Measurements from ENCODE around the gene PRND.
"Not testable (repeated sequence)": the region's sequence is repeated elsewhere in the genome, so short reads cannot be mapped to it uniquely, and the experiment has no call there.

Gene PRND

GRCh38 chr20:4721719-4722118 lies at the start of gene PRND:
TSS of gene PRND (plus strand) at chr20:4721909. CDS start at chr20:4724552, 2,643 bp downstream.
- no peak for DNase-seq

GRCh38 chr20:4672948-4673347 lies 48.8 kb upstream of the PRND start:
- DNase-seq, result no peak

DNA sequence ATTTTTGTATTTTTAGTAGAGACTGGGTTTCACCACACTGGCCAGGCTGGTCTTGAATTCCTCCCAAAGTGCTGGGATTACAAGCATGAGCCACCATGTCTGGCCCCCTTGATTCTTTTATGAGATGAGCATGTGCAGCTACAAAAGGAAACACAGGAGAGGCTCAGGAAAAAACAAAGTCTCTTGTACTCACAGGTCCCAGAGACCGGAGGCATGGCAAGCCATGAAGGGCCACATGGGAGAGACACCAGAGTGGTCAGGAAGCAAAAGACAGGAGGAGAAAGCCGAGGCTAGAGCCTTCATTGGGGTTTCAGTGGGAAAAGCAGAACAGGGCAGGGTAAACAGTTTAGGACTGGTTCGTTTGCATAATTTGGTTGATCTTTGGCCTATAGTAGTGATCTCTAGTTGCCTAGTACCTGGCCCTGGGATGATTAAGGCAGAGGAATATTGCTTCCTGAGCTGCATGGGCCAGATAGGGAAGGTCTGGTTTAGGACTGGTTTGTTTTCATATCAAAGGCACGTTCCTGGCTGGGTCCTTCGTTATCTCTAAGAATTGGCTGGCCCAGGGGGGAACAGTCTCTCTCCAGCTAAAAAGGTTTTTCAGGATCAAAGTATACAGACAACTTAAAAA lies 48.2 kb upstream of the PRND start:
- DNase-seq, result no peak

- no peak for DNase-seq
Measured at GRCh38 chr20:4674672-4675071, 47.0 kb upstream of the PRND start.

GRCh38 chr20:4677846-4678245 lies 43.9 kb upstream of the PRND start:
- DNase-seq, result no peak

- no peak for DNase-seq
Measured at GRCh38 chr20:4681401-4681800, 40.3 kb upstream of the PRND start.

DNA sequence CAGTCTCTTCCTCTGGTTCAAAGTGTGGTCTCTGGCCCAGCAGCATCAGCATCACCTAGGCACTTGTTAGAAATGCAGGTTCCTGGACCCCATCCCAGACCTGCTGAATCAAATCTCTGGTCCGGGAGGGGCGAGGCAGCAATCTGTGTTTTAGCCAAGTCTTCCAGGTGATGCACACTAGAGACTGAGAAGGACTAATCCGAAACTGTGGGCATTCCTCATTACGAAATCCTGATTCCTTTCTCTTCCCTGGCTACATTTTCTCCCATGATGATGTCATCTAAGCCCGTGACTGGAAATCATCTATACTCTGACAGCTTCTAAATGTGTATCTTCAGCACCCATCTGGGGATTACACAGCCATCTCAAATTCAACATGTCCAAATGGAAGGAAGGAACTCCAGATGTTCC lies 39.7 kb upstream of the PRND start:
- no peak for DNase-seq

DNA sequence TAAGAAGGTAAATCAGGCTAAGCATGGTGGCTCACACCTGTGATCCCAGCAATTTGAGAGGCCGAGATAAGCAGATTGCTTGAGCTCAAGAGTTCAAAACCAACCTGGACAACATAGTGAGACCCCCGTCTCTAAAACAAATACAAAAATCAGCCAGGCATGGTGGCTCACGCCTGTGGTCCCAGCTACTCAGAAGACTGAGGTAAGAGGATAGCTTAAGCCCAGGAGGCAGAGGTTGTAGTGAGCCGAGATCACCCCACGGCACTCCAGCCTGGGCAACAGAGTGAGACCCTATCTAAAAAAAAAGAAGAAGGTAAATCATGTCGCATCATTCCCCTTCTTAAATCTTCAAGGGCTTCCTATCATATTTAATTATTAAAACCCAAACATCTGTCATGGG lies 39.0 kb upstream of the PRND start:
- no peak for DNase-seq

DNA sequence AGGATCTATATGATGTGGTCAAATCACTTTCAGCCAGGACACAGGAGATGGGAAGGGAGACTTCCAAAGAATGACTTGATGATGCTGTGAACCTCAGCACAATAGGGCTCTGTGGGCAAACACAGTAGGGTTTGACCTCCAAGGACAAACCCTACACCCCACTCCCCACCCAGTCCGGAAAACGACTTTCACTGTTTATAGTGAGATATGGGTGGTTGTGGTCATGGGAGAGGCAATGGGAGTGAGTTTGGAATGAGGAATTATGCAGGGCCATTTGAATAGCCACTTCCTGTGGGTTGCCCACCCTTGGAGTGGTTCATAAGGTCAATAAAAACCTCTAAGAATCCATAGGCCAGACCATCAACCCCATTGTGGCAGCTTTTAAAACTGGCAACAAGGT lies 38.4 kb upstream of the PRND start:
- no peak for DNase-seq

- DNase-seq, result no peak
Measured at GRCh38 chr20:4684837-4685413, 36.8 kb upstream of the PRND start.

DNA sequence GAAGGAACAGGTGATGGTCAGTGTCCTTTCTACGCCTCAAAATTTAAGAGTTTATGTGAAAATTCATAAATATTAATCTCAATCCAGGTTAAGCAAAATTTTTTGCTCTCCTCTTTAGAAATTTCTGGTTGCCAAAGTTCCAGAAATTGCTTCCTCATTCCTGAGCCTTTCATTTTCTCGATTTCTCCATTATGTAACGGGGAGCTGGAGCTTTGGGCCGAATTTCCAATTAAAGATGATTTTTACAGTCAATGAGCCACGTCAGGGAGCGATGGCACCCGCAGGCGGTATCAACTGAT lies 35.8 kb upstream of the PRND start:
- DNase-seq, result no peak

- no peak for DNase-seq
Measured at GRCh38 chr20:4688305-4688704, 33.4 kb upstream of the PRND start.

- DNase-seq, result no peak
Measured at GRCh38 chr20:4689220-4689619, 32.5 kb upstream of the PRND start.

DNA sequence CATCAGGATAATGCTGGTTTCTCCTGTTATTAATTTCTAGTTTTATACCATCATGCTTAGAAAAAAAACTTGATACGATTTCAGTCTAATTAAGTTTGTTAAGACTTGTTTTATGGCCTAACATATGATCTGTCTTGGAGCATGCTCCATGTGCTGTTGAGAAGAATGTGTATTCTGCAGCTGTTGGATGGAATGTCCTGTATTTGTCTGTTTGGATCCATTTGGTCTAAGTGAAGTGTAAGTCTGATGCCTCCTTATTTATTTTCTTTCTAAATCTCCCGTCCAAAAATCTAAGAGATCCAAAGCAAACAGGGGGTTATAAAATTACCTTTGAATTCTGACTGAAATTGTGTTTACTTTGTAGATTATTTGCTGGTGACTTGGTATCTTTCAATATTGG lies 30.0 kb upstream of the PRND start:
- no peak for DNase-seq

- DNase-seq, result no peak
Measured at GRCh38 chr20:4694076-4694475, 27.6 kb upstream of the PRND start.

- DNase-seq, result no peak
Measured at GRCh38 chr20:4697189-4697830, 24.4 kb upstream of the PRND start.

GRCh38 chr20:4697831-4698221 lies 23.9 kb upstream of the PRND start:
- no peak for DNase-seq

- no peak for DNase-seq
Measured at GRCh38 chr20:4699216-4699615, 22.5 kb upstream of the PRND start.

GRCh38 chr20:4699957-4700356 lies 21.8 kb upstream of the PRND start:
- DNase-seq, result no peak

GRCh38 chr20:4702562-4703280 lies 19.0 kb upstream of the PRND start:
- DNase-seq, result no peak

DNA sequence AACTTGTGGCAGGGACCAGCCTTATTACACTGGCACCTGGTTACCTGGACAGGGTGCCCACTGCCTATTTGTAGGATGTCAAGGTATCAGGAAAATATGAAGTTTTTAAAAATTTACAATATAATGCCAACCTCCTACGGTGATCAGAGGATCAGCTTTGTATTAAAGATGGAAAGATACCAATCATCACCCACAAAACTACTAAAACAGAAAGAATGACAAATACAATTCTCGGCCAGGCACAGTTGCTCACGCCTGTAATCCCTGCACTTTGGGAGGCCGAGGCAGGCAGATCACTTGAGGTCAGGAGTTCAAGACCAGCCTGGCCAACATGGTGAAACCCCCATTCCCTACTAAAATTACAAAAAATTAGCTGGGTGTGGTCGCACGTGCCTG lies 18.4 kb upstream of the PRND start:
- DNase-seq, result no peak

GRCh38 chr20:4706941-4707340 lies 14.8 kb upstream of the PRND start:
- not testable (repeated sequence) for DNase-seq

- no peak for DNase-seq
Measured at GRCh38 chr20:4708036-4708435, 13.7 kb upstream of the PRND start.

DNA sequence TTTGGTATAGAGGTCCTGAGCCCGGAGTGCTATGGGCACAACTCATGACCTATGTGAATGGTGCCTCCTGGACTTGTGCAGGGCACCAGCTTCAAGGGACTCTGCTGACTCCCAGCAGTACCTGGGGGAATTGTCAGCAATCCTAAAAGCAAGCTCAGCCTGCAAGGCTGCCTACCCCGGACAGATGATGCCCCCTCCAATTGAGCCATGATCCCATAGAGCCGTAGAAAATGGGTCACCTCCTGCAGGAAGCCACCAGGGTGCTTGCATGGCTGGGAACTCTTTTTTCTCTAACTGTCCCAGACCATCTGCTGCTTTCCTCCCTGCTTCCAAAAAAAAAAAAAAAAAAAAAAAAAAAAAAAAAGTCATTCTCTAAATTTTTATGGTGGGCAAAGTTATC lies 12.9 kb upstream of the PRND start:
- DNase-seq, result no peak

Data from GOT3 (cell line).